Measurements from ENCODE around the gene CSNK1G1. TPM values are rescaled to one million over a fixed set of nuclear protein-coding genes. Genes with fewer than 3 reads are reported as not detected.
"Not testable (repeated sequence)": the region's sequence is repeated elsewhere in the genome, so short reads cannot be mapped to it uniquely, and the experiment has no call there.

CSNK1G1 gene
- total RNA-seq, 1 donor from 2014 or later, result 6.2 TPM

GRCh38 chr15:64289550-64289949, 66.4 kb downstream of the CSNK1G1 start:
- ATAC-seq, result no peak
- no peak for DNase-seq (ENCODE audit: low spot score)

GRCh38 chr15:64288999-64289398, 67.0 kb downstream of the CSNK1G1 start:
- DNase-seq (ENCODE audit: low spot score) (no peak), ATAC-seq (no peak)

GRCh38 chr15:64288577-64288976, 67.4 kb downstream of the CSNK1G1 start:
- no peak for DNase-seq (ENCODE audit: low spot score)
- no peak for ATAC-seq

- no peak for DNase-seq (ENCODE audit: low spot score)
- no peak for ATAC-seq
Observed at GRCh38 chr15:64287953-64288352, 68.0 kb downstream of the CSNK1G1 start.

- DNase-seq (ENCODE audit: low spot score) (no peak), ATAC-seq (no peak)
Observed at GRCh38 chr15:64286473-64286872, 69.5 kb downstream of the CSNK1G1 start.

GRCh38 chr15:64285871-64286270, 70.1 kb downstream of the CSNK1G1 start:
- ATAC-seq, result no peak

GRCh38 chr15:64285150-64285549, 70.8 kb downstream of the CSNK1G1 start:
- ATAC-seq, result no peak

More at GRCh38 chr15:64285871-64286270, 70.1 kb downstream of the CSNK1G1 start:
- DNase-seq (ENCODE audit: low spot score), result no peak

GRCh38 chr15:64284042-64284441, 71.9 kb downstream of the CSNK1G1 start:
- ATAC-seq (no peak), DNase-seq (ENCODE audit: low spot score) (no peak)

More at GRCh38 chr15:64285150-64285549, 70.8 kb downstream of the CSNK1G1 start:
- no peak for DNase-seq (ENCODE audit: low spot score)

- DNase-seq (ENCODE audit: low spot score) (no peak), ATAC-seq (no peak)
Observed at GRCh38 chr15:64282701-64283100, 73.3 kb downstream of the CSNK1G1 start.

GRCh38 chr15:64279131-64279530, 76.8 kb downstream of the CSNK1G1 start:
- ATAC-seq, result no peak
- no peak for DNase-seq (ENCODE audit: low spot score)

GRCh38 chr15:64275934-64276333, 80.0 kb downstream of the CSNK1G1 start:
- no peak for DNase-seq (ENCODE audit: low spot score)
- ATAC-seq, result no peak

- no peak for DNase-seq (ENCODE audit: low spot score)
- no peak for ATAC-seq
Observed at GRCh38 chr15:64274341-64274950, 81.5 kb downstream of the CSNK1G1 start.

- DNase-seq (ENCODE audit: low spot score) (no peak), ATAC-seq (no peak)
Observed at GRCh38 chr15:64267331-64267973, 88.5 kb downstream of the CSNK1G1 start.

GRCh38 chr15:64265188-64265587, 90.8 kb downstream of the CSNK1G1 start:
- not testable (repeated sequence) for DNase-seq (ENCODE audit: low spot score); ATAC-seq

GRCh38 chr15:64264502-64264901, 91.5 kb downstream of the CSNK1G1 start:
- ATAC-seq, result no peak

GRCh38 chr15:64263567-64263966, 92.4 kb downstream of the CSNK1G1 start:
- no peak for DNase-seq (ENCODE audit: low spot score)
- ATAC-seq, result no peak

More at GRCh38 chr15:64264502-64264901, 91.5 kb downstream of the CSNK1G1 start:
- no peak for DNase-seq (ENCODE audit: low spot score)

- no peak for ATAC-seq
- DNase-seq (ENCODE audit: low spot score), result no peak
Observed at GRCh38 chr15:64256051-64256450, 99.9 kb downstream of the CSNK1G1 start.

GRCh38 chr15:64251658-64252057, 104.3 kb downstream of the CSNK1G1 start:
- ATAC-seq, result no peak
- DNase-seq (ENCODE audit: low spot score), result no peak

GRCh38 chr15:64251121-64251520, 104.9 kb downstream of the CSNK1G1 start:
- ATAC-seq (no peak), DNase-seq (ENCODE audit: low spot score) (no peak)

GRCh38 chr15:64249883-64250575, 105.9 kb downstream of the CSNK1G1 start:
- no peak for DNase-seq (ENCODE audit: low spot score)
- no peak for ATAC-seq

GRCh38 chr15:64249406-64249805, 106.6 kb downstream of the CSNK1G1 start:
- peak; percentile 56 for ATAC-seq
- DNase-seq (ENCODE audit: low spot score), result no peak
